Measurements from ENCODE around the gene SLC2A9.

The SLC2A9 gene

GRCh38 chr4:9962611-9963314 lies 58.5 kb downstream of the SLC2A9 start:
- H3K9ac ChIP-seq (ENCODE audit: low read depth, low read length, poor library complexity, severe bottlenecking): no peak overlapping the region
- H3K4me3 ChIP-seq (ENCODE audit: low read length, poor library complexity, severe bottlenecking): no peak overlapping the region
- no peaks in the 10 kb centered on the region for H3F3A ChIP-seq (ENCODE audit: low read depth)
- TF ChIP-seq CTCF (conservative IDR thresholded peaks at IDR 0.05; ENCODE audit: low read length) (no peak), EZH2phosphoT487 (IDR thresholded peaks at IDR 0.05; ENCODE audit: borderline replicate concordance) (no peak)
- no peaks in the 10 kb centered on the region for H3K9me2 ChIP-seq (replicated peaks; ENCODE audit: low read depth, low read length)
- H3K79me2 ChIP-seq (ENCODE audit: insufficient read depth, low read length): no peaks in the 10 kb centered on the region
- no peak overlapping the region for H2AFZ ChIP-seq (ENCODE audit: low read length)
- no peaks in the 10 kb centered on the region for H4K20me1 ChIP-seq (ENCODE audit: insufficient read depth, low read length, poor library complexity, severe bottlenecking)
- no peaks in the 10 kb centered on the region for H3K9me3 ChIP-seq (ENCODE audit: insufficient read depth, low read depth, low read length)
- no peaks in the 10 kb centered on the region for H3K4me1 ChIP-seq (ENCODE audit: insufficient read depth, low read length, poor library complexity, severe bottlenecking)
- no peaks in the 10 kb centered on the region for H3K36me3 ChIP-seq (ENCODE audit: insufficient read depth, low read length)
- H3K27me3 ChIP-seq (ENCODE audit: insufficient read depth, low read length, poor library complexity, severe bottlenecking): no peaks in the 10 kb centered on the region
- H3K4me2 ChIP-seq (ENCODE audit: low read depth, low read length, poor library complexity, severe bottlenecking): no peak overlapping the region

GRCh38 chr4:9954468-9954867 lies 66.8 kb downstream of the SLC2A9 start:
- no peak overlapping the region for H2AFZ ChIP-seq (ENCODE audit: low read length)
- no peaks in the 10 kb centered on the region for H3F3A ChIP-seq (ENCODE audit: low read depth)
- no peak overlapping the region for H3K4me2 ChIP-seq (ENCODE audit: low read depth, low read length, poor library complexity, severe bottlenecking)
- no peaks in the 10 kb centered on the region for H3K27me3 ChIP-seq (ENCODE audit: insufficient read depth, low read length, poor library complexity, severe bottlenecking)
- H3K9me2 ChIP-seq (replicated peaks; ENCODE audit: low read depth, low read length): no peaks in the 10 kb centered on the region
- H3K9me3 ChIP-seq (ENCODE audit: insufficient read depth, low read depth, low read length): no peaks in the 10 kb centered on the region
- TF ChIP-seq EZH2phosphoT487 (IDR thresholded peaks at IDR 0.05; ENCODE audit: borderline replicate concordance) (no peak), CTCF (conservative IDR thresholded peaks at IDR 0.05; ENCODE audit: low read length) (no peak)
- H3K79me2 ChIP-seq (ENCODE audit: insufficient read depth, low read length): no peaks in the 10 kb centered on the region
- H3K4me1 ChIP-seq (ENCODE audit: insufficient read depth, low read length, poor library complexity, severe bottlenecking): no peaks in the 10 kb centered on the region
- no peaks in the 10 kb centered on the region for H3K36me3 ChIP-seq (ENCODE audit: insufficient read depth, low read length)
- no peak overlapping the region for H3K9ac ChIP-seq (ENCODE audit: low read depth, low read length, poor library complexity, severe bottlenecking)
- no peaks in the 10 kb centered on the region for H4K20me1 ChIP-seq (ENCODE audit: insufficient read depth, low read length, poor library complexity, severe bottlenecking)
- no peak overlapping the region for H3K4me3 ChIP-seq (ENCODE audit: low read length, poor library complexity, severe bottlenecking)

- Histone ChIP-seq H3K4me1 (ENCODE audit: insufficient read depth, low read length, poor library complexity, severe bottlenecking) (no peaks in the 10 kb centered on the region), H3F3A (ENCODE audit: low read depth) (no peaks in the 10 kb centered on the region), H3K27me3 (ENCODE audit: insufficient read depth, low read length, poor library complexity, severe bottlenecking) (no peaks in the 10 kb centered on the region), H3K4me3 (ENCODE audit: low read length, poor library complexity, severe bottlenecking) (no peak overlapping the region), H3K9ac (ENCODE audit: low read depth, low read length, poor library complexity, severe bottlenecking) (no peak overlapping the region), H4K20me1 (ENCODE audit: insufficient read depth, low read length, poor library complexity, severe bottlenecking) (no peaks in the 10 kb centered on the region), H2AFZ (ENCODE audit: low read length) (no peak overlapping the region), H3K9me2 (replicated peaks; ENCODE audit: low read depth, low read length) (no peaks in the 10 kb centered on the region), H3K4me2 (ENCODE audit: low read depth, low read length, poor library complexity, severe bottlenecking) (no peak overlapping the region), H3K36me3 (ENCODE audit: insufficient read depth, low read length) (no peaks in the 10 kb centered on the region), H3K79me2 (ENCODE audit: insufficient read depth, low read length) (no peaks in the 10 kb centered on the region), H3K9me3 (ENCODE audit: insufficient read depth, low read depth, low read length) (no peaks in the 10 kb centered on the region)
- TF ChIP-seq EZH2phosphoT487 (IDR thresholded peaks at IDR 0.05; ENCODE audit: borderline replicate concordance) (no peak), CTCF (conservative IDR thresholded peaks at IDR 0.05; ENCODE audit: low read length) (no peak)
These were observed 68.2 kb downstream of the SLC2A9 start for GRCh38 chr4:9953089-9953488.

Data from Loucy (cell line).